Endothelial cell of umbilical vein (primary cell): ENCODE measurements around the gene CEACAM1. TPM values are rescaled to one million over a fixed set of nuclear protein-coding genes. Genes with fewer than 3 reads are reported as not detected.

Experiments
- BruUV-seq: library from RNA; stranded (reverse); fragments of 400-500 nt; replicated peaks from 2 replicates; lab custom pipeline; 2021; lab: Mats Ljungman, UMichigan
- CTCF ChIA-PET: fragments of 300-600, 350-600 bp; sonication (Branson Sonifier 250); formaldehyde crosslinking; loops from one replicate; lab custom pipeline; 2021; ENCODE audit warnings: antibody characterized with exemption, inconsistent platforms; lab: Charles Lee
- POLR2A ChIA-PET: fragments of 300-600, 350-600 bp; sonication (Branson Sonifier 250); formaldehyde crosslinking; loops from one replicate; lab custom pipeline; 2021; ENCODE audit warnings: antibody characterized with exemption, inconsistent platforms; lab: Charles Lee
- DNase-seq: peaks from one replicate; pipeline ENCODE4 v3.0.0-alpha.2; 2011; ENCODE audit warnings: low read depth, low spot score
- FAIRE-seq: peaks from 2 replicates; lab custom pipeline; 2011; peaks lifted over from hg19 to GRCh38; lab: Jason Lieb, UNC
- H2AFZ ChIP-seq: 2 replicates; pipeline ENCODE4 v1.6.0; 2012; ENCODE audit warnings: low read depth, low read length, control low read depth, inconsistent platforms
- H3K27ac ChIP-seq: 2 replicates; pipeline ENCODE4 v1.5.1; 2011; ENCODE audit warnings: low read depth, mild to moderate bottlenecking, control low read depth, low read length, moderate library complexity; ENCODE audit not compliant: insufficient read depth
- H3K27me3 ChIP-seq, 2 experiments: 2 replicates each; pipeline versions ENCODE4 v1.6.0 to v1.6.1; 2011; ENCODE audit warnings: low read length in 2 of 2, mixed read lengths in 1 of 2; ENCODE audit not compliant: control insufficient read depth in 2 of 2, insufficient read depth in 2 of 2
- H3K36me3 ChIP-seq, 2 experiments: 2 replicates in 1 of 2; 3 replicates in 1 of 2; pipeline ENCODE4 v1.5.1; 2011; ENCODE audit warnings: low read length in 2 of 2, mild to moderate bottlenecking in 1 of 2, moderate library complexity in 1 of 2; ENCODE audit not compliant: control insufficient read depth in 2 of 2, insufficient read depth in 2 of 2; ENCODE audit errors: extremely low read depth in 1 of 2
- H3K4me1 ChIP-seq: 3 replicates; pipeline ENCODE4 v1.5.1; 2011; ENCODE audit warnings: mild to moderate bottlenecking, low read length; ENCODE audit not compliant: control insufficient read depth, insufficient read depth; ENCODE audit errors: extremely low read depth
- H3K4me2 ChIP-seq: 2 replicates; pipeline ENCODE4 v1.6.1; 2011; ENCODE audit warnings: low read length, control low read depth, mixed read lengths; ENCODE audit not compliant: insufficient read depth
- H3K4me3 ChIP-seq, 3 experiments: fragments of 200-600 bp in 1 of 3; sonication (generic), shearing (Covaris generic) in 1 of 3; replicated peaks in 1 of 3; 2 replicates each; pipeline ENCODE4 v1.5.1; 2011 to 2016; ENCODE audit warnings: control low read depth in 3 of 3, low read length in 3 of 3, mild to moderate bottlenecking in 2 of 3, inconsistent platforms in 1 of 3, low read depth in 1 of 3, moderate library complexity in 1 of 3; ENCODE audit not compliant: insufficient read depth in 1 of 3
- H3K79me2 ChIP-seq: 2 replicates; pipeline ENCODE4 v1.6.0; 2012; ENCODE audit warnings: low read length, inconsistent platforms; ENCODE audit not compliant: control insufficient read depth, insufficient read depth
- H3K9ac ChIP-seq: replicated peaks from 2 replicates; pipeline ENCODE3; 2011; ENCODE audit warnings: low read length, control low read depth; ENCODE audit not compliant: insufficient read depth; ENCODE audit errors: extremely low read depth
- H3K9me1 ChIP-seq: replicated peaks from 3 replicates; pipeline ENCODE4 v1.6.0; 2011; ENCODE audit warnings: mild to moderate bottlenecking, low read length; ENCODE audit not compliant: control insufficient read depth, insufficient read depth; ENCODE audit errors: extremely low read depth
- H3K9me3 ChIP-seq: replicated peaks from 2 replicates; pipeline ENCODE4 v1.5.1; 2012; ENCODE audit warnings: low read length, inconsistent platforms; ENCODE audit not compliant: control insufficient read depth, insufficient read depth
- H4K20me1 ChIP-seq: replicated peaks from 2 replicates; pipeline ENCODE3; 2011; ENCODE audit warnings: mild to moderate bottlenecking, low read length; ENCODE audit not compliant: control insufficient read depth, insufficient read depth; ENCODE audit errors: extremely low read depth
- EZH2 ChIP-seq: IDR thresholded peaks from 2 replicates; pipeline ENCODE4 v1.6.1; 2012; ENCODE audit warnings: borderline replicate concordance, low read depth, mild to moderate bottlenecking, moderate library complexity, low read length, inconsistent platforms; ENCODE audit not compliant: severe bottlenecking
- FOS ChIP-seq: IDR thresholded peaks from 2 replicates; pipeline ENCODE4 v1.6.1; 2011; ENCODE audit warnings: mild to moderate bottlenecking, low read length, moderate library complexity, borderline replicate concordance; ENCODE audit not compliant: insufficient read depth
- GATA2 ChIP-seq: IDR thresholded peaks from 2 replicates; pipeline ENCODE4 v1.7.0; 2011; ENCODE audit warnings: low read depth, mild to moderate bottlenecking, moderate library complexity, mixed read lengths, low read length; ENCODE audit not compliant: insufficient read length, insufficient read depth
- JUN ChIP-seq: IDR thresholded peaks from 2 replicates; pipeline ENCODE4 v1.6.1; 2011; ENCODE audit warnings: borderline replicate concordance, low read depth; ENCODE audit not compliant: insufficient read length, insufficient read depth
- POLR2A ChIP-seq: IDR thresholded peaks from 2 replicates; pipeline ENCODE4 v1.6.1; 2012; ENCODE audit warnings: low read depth, mild to moderate bottlenecking, control low read depth, low read length
- POLR2AphosphoS5 ChIP-seq: IDR thresholded peaks from 2 replicates; pipeline ENCODE4 v1.6.1; 2012; ENCODE audit warnings: low read depth, mild to moderate bottlenecking, control low read depth, low read length, moderate library complexity; ENCODE audit not compliant: insufficient read depth
- dilution Hi-C: fragments of 300-500 bp; cut with MboI; formaldehyde crosslinking; loops from one replicate; pipeline ENCODE4 v1.15.0; 2019; ENCODE audit warnings: low sequenced_read_pairs; ENCODE audit not compliant: extremely low pct_ligation_motif_present
- intact Hi-C: fragments of 100-400 bp; cut with micrococcal nuclease; formaldehyde crosslinking; loops from one replicate; pipeline ENCODE4 v1.10.0; 2022
- polyA plus RNA-seq, 4 experiments: library from polyadenylated mRNA; depleted of rRNA in 3 of 4; stranded (reverse) in 3 of 4; unstranded in 1 of 4; fragments of >200 nt; gene quantifications; 2 replicates each; pipeline versions ENCODE4 v1.2.1 to v1.2.3, GENCODE V29; 2011 to 2012; ENCODE audit warnings: missing spikeins in 1 of 4
- total RNA-seq: library from RNA; stranded (reverse); gene quantifications from 2 replicates; pipeline ENCODE4 v1.2.3, GENCODE V29; 2021
- TF ChIP-seq, protein P1 (sequence below): IDR thresholded peaks from 2 replicates; pipeline ENCODE4 v1.6.1; 2011; ENCODE audit not compliant: insufficient read depth, insufficient read length

The CEACAM1 gene
- total and polyA plus RNA-seq, 2 donors (not counting 3 experiments of a cell fraction or from before 2014, with no cell fraction given): 3.5 to 3.6 TPM

GRCh38 chr19:42472402-42473147, 55.7 kb downstream of the CEACAM1 start:
- Histone ChIP-seq H3K27ac (no peak overlapping the region), H3K9me3 (no peaks in the 10 kb centered on the region), H2AFZ (no peak overlapping the region), H3K79me2 (no peaks in the 10 kb centered on the region), H3K36me3 (no peaks in the 10 kb centered on the region), H3K9ac (no peak overlapping the region), H3K4me2 (no peak overlapping the region), H4K20me1 (no peaks in the 10 kb centered on the region), H3K27me3 (peaks cover 0 to 1% of the 10 kb centered on the region in 2 experiments), H3K9me1 (no peaks in the 10 kb centered on the region), H3K4me1 (no peaks in the 10 kb centered on the region), H3K4me3 (no peak overlapping the region)
- FAIRE-seq (no peak), DNase-seq (no peak)
- POLR2A ChIA-PET: no interaction called here
- BruUV-seq: no TSS peak
- TF ChIP-seq GATA2 (no peak), JUN (no peak), POLR2AphosphoS5 (no peak), POLR2A (no peak), EZH2 (no peak), FOS (no peak)
- TF ChIP-seq, protein P1, sequence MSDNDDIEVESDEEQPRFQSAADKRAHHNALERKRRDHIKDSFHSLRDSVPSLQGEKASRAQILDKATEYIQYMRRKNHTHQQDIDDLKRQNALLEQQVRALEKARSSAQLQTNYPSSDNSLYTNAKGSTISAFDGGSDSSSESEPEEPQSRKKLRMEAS: no peak
- intact Hi-C loops: no loop called here
- dilution Hi-C loops: no loop called here
- CTCF ChIA-PET: interaction anchor here (0.8 to 1.4 kb wide), 2 partner anchors 34 to 719 kb away, joined by 3 read pairs; no protein-coding TSS in a partner anchor
